ENCODE results near the gene RPS17.
"Not testable (repeated sequence)": the region's sequence is repeated elsewhere in the genome, so short reads cannot be mapped to it uniquely, and the experiment has no call there.

DNA sequence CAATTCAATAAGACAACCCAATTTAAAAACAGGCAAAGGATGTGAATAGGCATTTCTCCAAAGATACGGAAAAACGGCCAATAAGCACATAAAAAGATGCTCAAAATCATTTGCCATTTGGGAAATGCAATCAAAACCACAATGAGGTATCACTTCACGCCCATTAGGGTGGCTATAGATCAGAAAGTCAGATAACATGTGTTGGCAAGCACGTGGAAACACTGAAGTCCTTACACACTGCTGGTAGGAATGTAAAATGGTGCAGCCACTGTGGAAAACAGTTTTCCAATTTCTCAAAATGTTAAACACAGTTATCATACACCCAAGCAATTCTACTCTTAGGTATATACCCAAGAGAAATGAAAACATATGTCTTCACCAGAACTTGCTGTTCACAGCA lies 39.5 kb downstream of the RPS17 start:
- TF ChIP-seq, protein P1, sequence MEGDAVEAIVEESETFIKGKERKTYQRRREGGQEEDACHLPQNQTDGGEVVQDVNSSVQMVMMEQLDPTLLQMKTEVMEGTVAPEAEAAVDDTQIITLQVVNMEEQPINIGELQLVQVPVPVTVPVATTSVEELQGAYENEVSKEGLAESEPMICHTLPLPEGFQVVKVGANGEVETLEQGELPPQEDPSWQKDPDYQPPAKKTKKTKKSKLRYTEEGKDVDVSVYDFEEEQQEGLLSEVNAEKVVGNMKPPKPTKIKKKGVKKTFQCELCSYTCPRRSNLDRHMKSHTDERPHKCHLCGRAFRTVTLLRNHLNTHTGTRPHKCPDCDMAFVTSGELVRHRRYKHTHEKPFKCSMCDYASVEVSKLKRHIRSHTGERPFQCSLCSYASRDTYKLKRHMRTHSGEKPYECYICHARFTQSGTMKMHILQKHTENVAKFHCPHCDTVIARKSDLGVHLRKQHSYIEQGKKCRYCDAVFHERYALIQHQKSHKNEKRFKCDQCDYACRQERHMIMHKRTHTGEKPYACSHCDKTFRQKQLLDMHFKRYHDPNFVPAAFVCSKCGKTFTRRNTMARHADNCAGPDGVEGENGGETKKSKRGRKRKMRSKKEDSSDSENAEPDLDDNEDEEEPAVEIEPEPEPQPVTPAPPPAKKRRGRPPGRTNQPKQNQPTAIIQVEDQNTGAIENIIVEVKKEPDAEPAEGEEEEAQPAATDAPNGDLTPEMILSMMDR (IDR thresholded peaks at IDR 0.05): not testable (repeated sequence)
- not testable (repeated sequence) for TF ChIP-seq POLR2A (IDR thresholded peaks at IDR 0.05)
